OCI-LY7 (cell line): Measurements from ENCODE around the gene TYW1.
"Not testable (repeated sequence)": the region's sequence is repeated elsewhere in the genome, so short reads cannot be mapped to it uniquely, and the experiment has no call there.

Experiments used
- EZH2phosphoT487 ChIP-seq: fragments of 200-600 bp; sonication (generic); IDR thresholded peaks from 2 replicates; pipeline ENCODE4 v1.6.1; 2018; ENCODE audit warnings: low read depth, borderline replicate concordance, mild to moderate bottlenecking, mixed run types, antibody characterized with exemption, low read length, moderate library complexity, mixed read lengths
- TF ChIP-seq, protein P1 (sequence below): fragments of 200-600 bp; sonication (generic); conservative IDR thresholded peaks from 2 replicates; pipeline ENCODE4 v1.5.1; 2014; ENCODE audit warnings: mild to moderate bottlenecking, antibody characterized with exemption, low read length, moderate library complexity, mixed read lengths

DNA sequence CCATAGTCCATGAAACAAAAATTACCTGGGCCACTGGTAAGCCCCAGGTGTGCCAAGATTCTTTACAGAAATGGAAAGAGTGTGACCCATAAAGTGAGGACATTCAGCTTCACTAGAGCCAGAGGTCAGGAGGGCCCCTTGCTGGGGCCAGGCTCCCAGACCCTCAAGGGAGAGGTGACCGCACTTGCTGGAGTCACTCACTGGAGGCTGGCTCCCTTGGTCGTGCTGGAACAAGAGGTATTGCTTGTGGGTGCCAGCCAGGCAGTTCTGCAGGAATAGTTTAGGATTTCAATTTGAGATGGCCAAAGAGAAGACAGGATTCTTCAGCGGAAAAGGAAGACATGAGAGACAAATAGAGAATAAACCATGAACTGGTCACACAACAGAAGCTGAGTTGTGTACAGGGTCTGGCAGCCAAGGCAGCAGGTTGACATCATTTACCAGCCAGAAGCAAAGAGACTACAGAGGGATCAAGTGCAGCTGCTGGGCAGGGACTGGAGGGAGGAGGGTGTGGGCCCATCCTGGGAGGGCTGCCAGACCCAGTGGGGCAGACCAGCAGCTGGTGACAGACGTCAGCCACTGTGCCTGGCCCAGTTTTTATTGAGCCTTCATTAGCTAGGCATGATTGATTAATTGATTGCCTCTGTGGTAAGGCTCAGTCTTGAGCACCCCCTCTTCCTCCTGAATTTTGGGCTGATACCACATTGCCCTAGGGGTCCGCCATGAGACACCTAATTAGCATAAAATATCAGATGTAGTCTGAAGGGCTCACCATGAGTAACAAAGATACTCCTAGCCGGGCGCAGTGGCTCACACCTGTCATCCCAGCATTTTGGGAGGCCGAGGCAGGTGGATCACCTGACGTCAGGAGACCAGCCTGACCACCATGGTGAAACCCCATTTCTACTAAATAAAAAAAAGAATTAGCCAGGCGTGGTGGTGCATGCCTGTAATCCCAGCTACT is 40.1 kb downstream of the TYW1 start:
- TF ChIP-seq, protein P1, sequence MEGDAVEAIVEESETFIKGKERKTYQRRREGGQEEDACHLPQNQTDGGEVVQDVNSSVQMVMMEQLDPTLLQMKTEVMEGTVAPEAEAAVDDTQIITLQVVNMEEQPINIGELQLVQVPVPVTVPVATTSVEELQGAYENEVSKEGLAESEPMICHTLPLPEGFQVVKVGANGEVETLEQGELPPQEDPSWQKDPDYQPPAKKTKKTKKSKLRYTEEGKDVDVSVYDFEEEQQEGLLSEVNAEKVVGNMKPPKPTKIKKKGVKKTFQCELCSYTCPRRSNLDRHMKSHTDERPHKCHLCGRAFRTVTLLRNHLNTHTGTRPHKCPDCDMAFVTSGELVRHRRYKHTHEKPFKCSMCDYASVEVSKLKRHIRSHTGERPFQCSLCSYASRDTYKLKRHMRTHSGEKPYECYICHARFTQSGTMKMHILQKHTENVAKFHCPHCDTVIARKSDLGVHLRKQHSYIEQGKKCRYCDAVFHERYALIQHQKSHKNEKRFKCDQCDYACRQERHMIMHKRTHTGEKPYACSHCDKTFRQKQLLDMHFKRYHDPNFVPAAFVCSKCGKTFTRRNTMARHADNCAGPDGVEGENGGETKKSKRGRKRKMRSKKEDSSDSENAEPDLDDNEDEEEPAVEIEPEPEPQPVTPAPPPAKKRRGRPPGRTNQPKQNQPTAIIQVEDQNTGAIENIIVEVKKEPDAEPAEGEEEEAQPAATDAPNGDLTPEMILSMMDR: not testable (repeated sequence)
- not testable (repeated sequence) for TF ChIP-seq EZH2phosphoT487
